GM10248 (cell line): ENCODE data around the gene ZGLP1.

Experiments
- CTCF ChIA-PET: fragments of 300-600 bp; sonication (Branson Sonifier 250); formaldehyde crosslinking; extraction: SDS; loops from one replicate; lab custom pipeline; 2021; ENCODE audit warnings: antibody characterized with exemption; lab: Yijun Ruan, JAX
- POLR2A ChIA-PET: fragments of 350-650 bp; sonication (Branson Sonifier 250); formaldehyde crosslinking; extraction: SDS; loops from one replicate; lab custom pipeline; 2020; ENCODE audit warnings: antibody characterized with exemption; lab: Yijun Ruan, JAX
- DNase-seq: peaks from one replicate; pipeline ENCODE4 v3.0.0; 2012; ENCODE audit errors: extremely low spot score
- TF ChIP-seq, protein P1 (sequence below): IDR thresholded peaks from 2 replicates; pipeline ENCODE4 v1.5.1; 2012; ENCODE audit warnings: mild to moderate bottlenecking, low read depth; ENCODE audit errors: extremely low read depth, missing control alignments, control extremely low read depth

Gene ZGLP1

GRCh38 chr19:10256970-10257615 is 52.5 kb downstream of the ZGLP1 start:
- TF ChIP-seq, protein P1, sequence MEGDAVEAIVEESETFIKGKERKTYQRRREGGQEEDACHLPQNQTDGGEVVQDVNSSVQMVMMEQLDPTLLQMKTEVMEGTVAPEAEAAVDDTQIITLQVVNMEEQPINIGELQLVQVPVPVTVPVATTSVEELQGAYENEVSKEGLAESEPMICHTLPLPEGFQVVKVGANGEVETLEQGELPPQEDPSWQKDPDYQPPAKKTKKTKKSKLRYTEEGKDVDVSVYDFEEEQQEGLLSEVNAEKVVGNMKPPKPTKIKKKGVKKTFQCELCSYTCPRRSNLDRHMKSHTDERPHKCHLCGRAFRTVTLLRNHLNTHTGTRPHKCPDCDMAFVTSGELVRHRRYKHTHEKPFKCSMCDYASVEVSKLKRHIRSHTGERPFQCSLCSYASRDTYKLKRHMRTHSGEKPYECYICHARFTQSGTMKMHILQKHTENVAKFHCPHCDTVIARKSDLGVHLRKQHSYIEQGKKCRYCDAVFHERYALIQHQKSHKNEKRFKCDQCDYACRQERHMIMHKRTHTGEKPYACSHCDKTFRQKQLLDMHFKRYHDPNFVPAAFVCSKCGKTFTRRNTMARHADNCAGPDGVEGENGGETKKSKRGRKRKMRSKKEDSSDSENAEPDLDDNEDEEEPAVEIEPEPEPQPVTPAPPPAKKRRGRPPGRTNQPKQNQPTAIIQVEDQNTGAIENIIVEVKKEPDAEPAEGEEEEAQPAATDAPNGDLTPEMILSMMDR: no peak
- ChIA-PET CTCF (interaction anchor here (1.0 to 16.8 kb wide), 5 partner anchors 13 to 167 kb away, joined by 3 to 484 read pairs (median 127); partner anchors contain the start of genes ICAM1 and TYK2), POLR2A (no interaction called here)
- DNase-seq: no peak

DNA sequence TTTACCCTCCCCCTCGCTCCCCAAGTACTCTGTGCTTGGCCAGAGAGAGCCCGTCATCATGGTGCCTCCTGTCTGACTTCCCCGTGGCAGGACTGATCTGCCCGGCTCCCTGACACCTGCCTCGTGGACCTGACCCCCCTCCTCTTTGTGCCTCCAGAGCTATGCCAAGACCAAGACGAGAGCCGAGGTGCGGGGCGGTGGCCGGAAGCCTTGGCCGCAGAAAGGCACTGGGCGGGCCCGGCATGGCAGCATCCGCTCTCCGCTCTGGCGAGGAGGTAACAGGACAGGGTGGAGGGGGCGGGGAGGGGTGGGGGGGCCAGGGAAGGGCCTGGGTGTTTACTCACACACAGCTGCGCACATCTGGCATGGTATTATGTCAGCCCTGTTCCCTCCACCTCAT is 53.1 kb downstream of the ZGLP1 start:
- no peak for DNase-seq
- TF ChIP-seq, protein P1: no peak
- CTCF ChIA-PET: interaction anchor here (1.1 to 16.8 kb wide), 5 partner anchors 14 to 326 kb away, joined by 5 to 484 read pairs (median 127); partner anchors contain the start of genes ICAM1 and TYK2
- POLR2A ChIA-PET: no interaction called here

DNA sequence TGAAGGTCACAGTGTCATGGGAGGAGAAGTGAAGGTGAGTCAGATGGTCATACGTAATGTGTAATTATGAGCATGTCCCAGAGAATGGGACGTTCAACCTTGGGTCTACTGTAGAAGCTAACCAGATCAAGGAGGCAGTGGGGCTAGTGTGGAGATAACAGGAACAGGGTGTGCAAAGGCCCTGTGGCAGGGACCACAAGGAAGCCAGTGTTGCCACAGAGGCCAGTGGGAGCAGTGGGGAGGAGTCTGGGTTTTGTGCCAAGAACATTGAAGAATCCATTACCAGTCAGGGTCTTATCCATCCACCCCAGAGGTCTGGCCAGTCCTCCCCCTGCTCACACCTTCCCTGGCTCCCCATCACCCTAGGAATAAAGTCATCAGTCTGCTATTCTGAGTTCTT is 54.3 kb downstream of the ZGLP1 start:
- POLR2A ChIA-PET: no interaction called here
- CTCF ChIA-PET: interaction anchor here (1.6 to 7.7 kb wide), 4 partner anchors 15 to 325 kb away, joined by 5 to 158 read pairs (median 68); partner anchors contain the start of gene ICAM1
- DNase-seq: no peak

More for the DNA sequence above, 54.3 kb downstream of the ZGLP1 start:
- TF ChIP-seq, protein P1: no peak
